ENCODE data around the gene RAPGEF4. TPM values are rescaled to one million over a fixed set of nuclear protein-coding genes. Genes with fewer than 3 reads are reported as not detected.

The RAPGEF4 gene
- total RNA-seq, 1 experiment from 2014 or later = 1.4 TPM

DNA sequence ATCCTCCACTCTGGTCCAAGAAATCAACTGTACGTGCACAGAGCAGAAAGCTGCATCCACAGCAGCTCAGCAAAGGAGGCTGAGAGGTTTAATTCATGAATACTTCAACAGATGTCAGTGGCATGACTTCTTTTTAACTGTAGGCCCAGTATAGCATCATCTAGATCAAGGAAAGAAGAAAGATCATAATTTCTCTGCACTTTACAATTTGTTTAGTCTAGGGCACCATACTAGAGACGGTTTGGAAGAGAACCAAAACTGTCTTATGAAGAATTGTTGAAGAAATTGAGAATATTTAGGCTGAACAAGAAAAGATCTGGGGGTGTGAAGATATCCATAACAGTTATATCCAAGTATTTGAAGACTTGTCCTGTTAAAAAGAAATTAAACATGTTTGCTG is 309.5 kb downstream of the RAPGEF4 start:
- no peak overlapping the region for H2AFZ ChIP-seq (ENCODE audit: low read length)
- no peak overlapping the region for H3K14ac ChIP-seq (ENCODE audit: insufficient read depth, low read length)
- no peak overlapping the region for H2BK15ac ChIP-seq (ENCODE audit: low read depth, low read length)
- no peak overlapping the region for H4K91ac ChIP-seq (ENCODE audit: insufficient read length, low read depth, low read length)
- H3K79me1 ChIP-seq (ENCODE audit: insufficient read depth, low read depth, low read length, poor library complexity, severe bottlenecking) = no peaks in the 10 kb centered on the region
- no peak overlapping the region for H3K4ac ChIP-seq (ENCODE audit: low read depth, low read length)
- H2BK120ac ChIP-seq (ENCODE audit: low read depth, low read length, poor library complexity, severe bottlenecking) = no peak overlapping the region
- H3K23me2 ChIP-seq (ENCODE audit: insufficient read length, low read depth, low read length, poor library complexity, severe bottlenecking) = no peaks in the 10 kb centered on the region
- no peaks in the 10 kb centered on the region for H3K9me3 ChIP-seq (ENCODE audit: control insufficient read depth, low read depth, low read length)
- H3K4me1 ChIP-seq (ENCODE audit: insufficient read depth, low read length) = no peaks in the 10 kb centered on the region
- H3K27ac ChIP-seq (ENCODE audit: insufficient read length, low read depth, low read length) = no peak overlapping the region
- no CpG with 5 or more reads among the region's 2 CpGs for WGBS (ENCODE audit: extremely low coverage, insufficient read length, low lambda C conversion rate)
- H3K27me3 ChIP-seq (ENCODE audit: insufficient read depth, low read length) = no peaks in the 10 kb centered on the region
- no peaks in the 10 kb centered on the region for H4K20me1 ChIP-seq (ENCODE audit: control insufficient read depth, insufficient read depth, insufficient read length)
- H3K18ac ChIP-seq (ENCODE audit: insufficient read length, low read depth, low read length) = no peak overlapping the region
- no peak overlapping the region for H3T11ph ChIP-seq (ENCODE audit: low read length)
- no peak overlapping the region for H3K9ac ChIP-seq (ENCODE audit: extremely low read depth, insufficient read length, low read length)
- H3K4me2 ChIP-seq (ENCODE audit: insufficient read depth, insufficient read length, low read length) = no peak overlapping the region
- no peak overlapping the region for H3K23ac ChIP-seq (ENCODE audit: insufficient read length, low read depth, low read length)
- no peak for DNase-seq
- no peak overlapping the region for H2BK20ac ChIP-seq (ENCODE audit: low read depth, low read length, poor library complexity, severe bottlenecking)
- H3K4me3 Mint-ChIP-seq = no peak overlapping the region
- H3K9me3 Mint-ChIP-seq = no peaks in the 10 kb centered on the region
- no peak overlapping the region for H3K56ac ChIP-seq (ENCODE audit: insufficient read length, low read depth, low read length)
- H3K4me1 Mint-ChIP-seq = peaks cover 0 to 4% of the 10 kb centered on the region in 2 experiments; a peak in 2 of 4 replicates
- no peak overlapping the region for H3K27ac Mint-ChIP-seq
- H2BK12ac ChIP-seq (ENCODE audit: insufficient read length, low read depth, low read length) = no peak overlapping the region
- H2AK5ac ChIP-seq (ENCODE audit: insufficient read length, low read length) = no peak overlapping the region
- TF ChIP-seq, protein P1, sequence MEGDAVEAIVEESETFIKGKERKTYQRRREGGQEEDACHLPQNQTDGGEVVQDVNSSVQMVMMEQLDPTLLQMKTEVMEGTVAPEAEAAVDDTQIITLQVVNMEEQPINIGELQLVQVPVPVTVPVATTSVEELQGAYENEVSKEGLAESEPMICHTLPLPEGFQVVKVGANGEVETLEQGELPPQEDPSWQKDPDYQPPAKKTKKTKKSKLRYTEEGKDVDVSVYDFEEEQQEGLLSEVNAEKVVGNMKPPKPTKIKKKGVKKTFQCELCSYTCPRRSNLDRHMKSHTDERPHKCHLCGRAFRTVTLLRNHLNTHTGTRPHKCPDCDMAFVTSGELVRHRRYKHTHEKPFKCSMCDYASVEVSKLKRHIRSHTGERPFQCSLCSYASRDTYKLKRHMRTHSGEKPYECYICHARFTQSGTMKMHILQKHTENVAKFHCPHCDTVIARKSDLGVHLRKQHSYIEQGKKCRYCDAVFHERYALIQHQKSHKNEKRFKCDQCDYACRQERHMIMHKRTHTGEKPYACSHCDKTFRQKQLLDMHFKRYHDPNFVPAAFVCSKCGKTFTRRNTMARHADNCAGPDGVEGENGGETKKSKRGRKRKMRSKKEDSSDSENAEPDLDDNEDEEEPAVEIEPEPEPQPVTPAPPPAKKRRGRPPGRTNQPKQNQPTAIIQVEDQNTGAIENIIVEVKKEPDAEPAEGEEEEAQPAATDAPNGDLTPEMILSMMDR (conservative IDR thresholded peaks at IDR 0.05) = no peak
- no peaks in the 10 kb centered on the region for H3K79me2 ChIP-seq (ENCODE audit: insufficient read depth, low read length)
- H2BK5ac ChIP-seq (ENCODE audit: insufficient read length, low read length) = no peak overlapping the region
- H4K5ac ChIP-seq (ENCODE audit: insufficient read length, low read depth, low read length) = no peak overlapping the region
- H3K36me3 Mint-ChIP-seq (ENCODE audit: insufficient read depth in 1 of 3, low read depth in 3 of 3) = no peaks in the 10 kb centered on the region
- no peak overlapping the region for H4K8ac ChIP-seq (replicated peaks; ENCODE audit: insufficient read length, low read depth, low read length)
- H3K27me3 Mint-ChIP-seq (ENCODE audit: low read depth) = no peaks in the 10 kb centered on the region
